DMS 273 treated with DMSO at 0.1 percent for 48 hours (cell line): ENCODE results near the gene ABCC1.
"Not testable (repeated sequence)": the region's sequence is repeated elsewhere in the genome, so short reads cannot be mapped to it uniquely, and the experiment has no call there.

Experiments used
- DNase-seq: peaks from one replicate; lab custom pipeline; 2025; lab: John Stamatoyannopoulos, UW

The ABCC1 gene

DNA sequence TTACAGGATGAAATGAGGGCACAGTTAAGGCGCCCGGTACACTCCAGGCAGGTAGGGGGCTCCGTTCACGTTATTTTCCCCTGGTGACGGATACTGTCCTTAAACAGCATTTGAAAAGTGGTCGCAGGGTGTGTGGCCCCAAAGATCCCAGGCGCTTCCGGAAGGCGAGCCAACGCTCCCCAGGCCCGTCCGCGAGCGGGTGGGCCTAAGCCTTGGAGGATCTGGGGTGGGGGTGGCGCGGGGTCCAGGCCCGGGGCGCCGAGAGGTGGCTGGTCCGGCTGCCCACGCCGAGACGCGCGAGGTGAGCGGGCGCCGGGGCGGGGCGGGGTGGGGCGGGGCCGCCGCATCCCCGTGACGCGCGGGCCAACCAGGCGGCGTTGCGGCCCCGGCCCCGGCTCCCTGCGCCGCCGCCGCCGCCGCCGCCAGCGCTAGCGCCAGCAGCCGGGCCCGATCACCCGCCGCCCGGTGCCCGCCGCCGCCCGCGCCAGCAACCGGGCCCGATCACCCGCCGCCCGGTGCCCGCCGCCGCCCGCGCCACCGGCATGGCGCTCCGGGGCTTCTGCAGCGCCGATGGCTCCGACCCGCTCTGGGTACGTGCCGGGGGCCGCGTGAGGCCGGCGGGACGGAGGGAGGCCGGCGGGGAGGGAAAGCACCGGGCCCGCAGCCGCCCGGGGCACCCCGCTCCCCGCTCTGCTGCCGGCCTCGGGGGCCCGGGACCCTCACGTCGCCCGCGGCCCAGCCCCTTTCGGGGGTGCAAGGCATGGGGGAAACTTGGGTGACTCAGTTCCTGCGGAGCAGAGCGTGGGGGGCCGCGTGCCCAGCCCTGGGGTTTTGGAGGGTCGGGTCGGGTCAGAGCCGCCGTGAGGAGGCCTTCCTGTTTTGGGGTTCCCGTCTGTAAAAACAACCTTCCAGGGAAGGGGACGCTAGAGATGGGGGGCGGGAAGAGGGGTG is at the start of gene ABCC1:
TSS of gene ABCC1 (plus strand) at position 407 of the 951 bp plus-strand sequence. CDS start at position 543, 136 bp downstream.
- no peak for DNase-seq

DNA sequence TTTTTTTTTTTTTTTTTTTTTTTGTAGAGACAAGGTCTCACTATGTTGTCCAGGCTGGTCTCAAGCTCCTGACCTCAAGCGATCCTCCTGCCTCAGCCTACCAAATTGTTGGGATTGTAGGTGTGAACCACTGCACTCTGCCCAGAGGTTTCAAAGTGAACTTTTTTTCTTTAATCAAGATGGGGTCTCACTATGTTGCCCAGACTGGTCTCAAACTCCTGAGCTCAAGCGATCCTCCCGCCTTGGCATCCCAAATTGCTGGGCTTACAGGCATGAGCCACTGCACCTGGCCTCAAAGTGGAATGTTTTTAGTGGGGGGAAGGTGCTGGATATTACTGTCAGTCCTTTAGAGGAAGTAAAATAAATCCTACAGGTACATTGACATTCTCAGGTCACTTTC is 49.1 kb upstream of the ABCC1 start:
- DNase-seq: no peak

DNA sequence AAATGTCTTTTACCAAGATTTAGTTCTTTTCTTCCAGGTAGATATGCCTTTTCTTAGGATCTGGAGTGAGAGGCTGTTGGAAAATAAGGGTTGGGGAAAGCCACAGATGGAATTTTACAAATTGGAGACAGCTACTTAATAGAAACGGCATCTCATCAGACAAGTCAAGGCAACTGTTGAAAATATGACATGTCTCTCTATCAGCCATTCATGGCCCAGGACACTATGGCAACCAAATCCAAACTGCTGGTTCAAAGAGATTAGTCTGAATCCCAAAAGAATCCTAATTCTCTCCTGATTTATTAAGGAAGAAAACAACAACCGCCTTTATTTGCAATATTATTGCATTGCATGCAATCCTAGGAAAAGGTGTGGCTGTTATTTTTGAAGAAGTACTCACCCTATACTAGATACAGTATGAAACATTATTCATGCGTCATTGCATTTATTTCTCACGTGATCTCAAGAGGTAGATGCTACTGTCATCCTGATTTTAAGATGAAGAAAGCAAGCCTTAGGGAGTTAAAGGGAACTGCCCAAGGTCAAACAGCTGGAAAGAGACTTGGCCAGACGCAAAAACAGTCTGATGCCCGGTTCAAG is 48.4 kb upstream of the ABCC1 start:
- DNase-seq: no peak

DNA sequence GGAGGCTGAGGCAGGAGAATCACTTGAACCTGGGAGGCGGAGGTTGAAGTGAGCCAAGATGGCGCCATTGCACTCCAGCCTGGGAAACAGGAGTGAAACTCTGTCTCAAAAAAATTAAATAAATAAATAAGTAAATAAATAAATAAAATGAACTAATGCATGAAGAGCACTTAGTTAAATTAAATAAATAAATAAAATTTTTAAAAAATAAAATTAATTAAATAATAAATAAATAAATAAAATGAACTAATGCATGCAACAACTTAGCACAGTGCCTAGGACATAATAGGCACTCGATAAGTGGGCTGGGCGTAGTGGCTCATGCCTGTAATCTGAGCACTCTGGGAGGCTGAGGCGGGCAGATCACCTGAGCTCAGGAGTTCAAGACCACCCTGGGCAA is 45.5 kb upstream of the ABCC1 start:
- DNase-seq: no peak

DNA sequence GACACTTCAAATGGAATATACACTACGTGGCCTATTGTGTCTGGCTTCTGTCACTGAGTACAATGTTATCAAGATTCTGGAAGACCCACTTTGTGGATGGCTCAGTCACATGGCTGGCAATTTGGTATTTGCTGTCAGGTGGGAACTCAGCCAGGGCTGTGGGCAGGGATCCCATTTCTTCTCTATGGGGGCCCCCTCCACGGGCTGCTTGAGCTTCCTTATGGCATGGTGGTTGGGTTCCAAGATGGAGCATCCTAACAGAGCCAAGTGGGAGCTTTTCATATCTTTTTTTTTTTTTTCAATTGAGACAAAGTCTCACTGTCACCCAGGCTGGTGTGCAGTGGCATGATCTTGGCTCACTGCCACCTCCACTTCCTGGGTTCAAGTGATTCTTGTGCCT is 43.0 kb upstream of the ABCC1 start:
- DNase-seq: no peak

DNA sequence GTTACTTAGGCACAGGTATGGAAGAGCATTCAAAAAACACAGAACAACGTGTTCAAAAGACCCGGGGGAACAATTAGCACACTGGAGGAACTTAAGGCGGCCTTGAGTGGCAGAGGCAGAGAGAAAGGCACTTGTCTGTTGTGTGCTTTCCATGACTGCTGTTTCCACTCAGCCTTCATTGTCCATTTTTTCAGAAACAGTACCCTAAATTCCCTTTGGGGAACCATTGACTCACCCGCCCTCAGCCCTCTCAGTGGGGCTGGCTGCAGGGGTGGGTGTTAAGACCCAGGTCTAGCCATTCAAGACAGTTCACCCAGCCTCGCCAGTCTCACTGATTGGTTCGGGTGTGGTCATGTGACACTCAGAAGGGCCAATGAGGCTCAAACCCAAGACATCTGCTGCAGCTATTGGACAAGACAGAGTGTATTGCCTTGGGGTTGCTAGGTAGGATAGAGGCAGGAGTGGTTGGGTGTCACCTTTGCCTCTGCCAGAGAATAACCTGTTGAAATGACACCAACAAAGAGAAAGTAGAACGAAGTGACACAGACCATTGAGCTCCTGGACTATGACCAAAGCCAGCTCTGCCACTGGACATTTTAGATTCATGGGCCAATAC is 41.4 kb upstream of the ABCC1 start:
- DNase-seq: peak; percentile 78

DNA sequence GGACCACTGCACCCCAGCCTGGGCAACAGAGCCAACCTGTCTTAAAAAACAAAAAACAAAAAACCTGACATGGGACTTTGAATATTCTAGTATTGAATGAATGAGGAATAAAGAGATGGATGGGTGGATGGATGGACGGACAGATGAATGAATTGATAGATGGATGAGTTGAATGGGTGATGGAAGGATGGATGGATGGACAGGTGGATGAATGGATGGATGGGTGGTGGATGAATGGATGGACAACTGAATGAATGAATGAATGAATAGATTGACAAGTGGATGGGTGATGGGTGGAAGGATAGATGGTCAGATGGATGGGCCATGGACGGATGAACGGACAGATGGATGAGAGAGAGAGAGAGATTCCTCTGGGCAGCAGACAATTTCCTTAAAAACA is 38.2 kb upstream of the ABCC1 start:
- no peak for DNase-seq

DNA sequence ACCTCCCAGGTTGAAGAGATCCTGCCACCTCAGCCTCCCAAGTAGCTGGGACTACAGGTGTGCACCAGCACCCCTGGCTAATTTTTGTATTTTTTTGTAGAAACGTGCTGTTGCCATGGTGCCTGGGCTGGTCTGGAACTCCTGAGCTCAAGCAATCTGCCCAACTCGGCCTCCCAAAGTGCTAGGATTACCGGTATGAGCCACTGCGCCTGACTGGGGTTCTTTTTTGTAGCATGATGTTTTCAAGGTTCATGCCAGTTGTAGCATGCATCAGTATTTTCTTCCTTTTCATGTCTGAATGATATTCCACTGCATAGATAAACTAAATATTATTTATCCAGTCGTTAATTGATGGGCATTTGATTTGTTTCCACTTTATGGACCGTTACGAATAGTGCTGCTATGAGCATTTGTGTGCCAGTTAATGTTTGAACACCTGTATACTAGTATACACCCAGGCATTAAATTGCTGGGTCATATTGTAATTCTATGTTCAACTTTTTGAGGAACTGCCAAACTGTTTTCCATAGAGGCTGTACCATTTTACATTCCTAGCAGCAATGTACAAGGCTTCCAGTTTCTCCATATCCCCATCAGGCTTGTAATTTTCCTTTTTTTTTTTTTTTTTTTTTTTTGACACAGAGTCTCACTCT is 36.2 kb upstream of the ABCC1 start:
- DNase-seq: no peak

DNA sequence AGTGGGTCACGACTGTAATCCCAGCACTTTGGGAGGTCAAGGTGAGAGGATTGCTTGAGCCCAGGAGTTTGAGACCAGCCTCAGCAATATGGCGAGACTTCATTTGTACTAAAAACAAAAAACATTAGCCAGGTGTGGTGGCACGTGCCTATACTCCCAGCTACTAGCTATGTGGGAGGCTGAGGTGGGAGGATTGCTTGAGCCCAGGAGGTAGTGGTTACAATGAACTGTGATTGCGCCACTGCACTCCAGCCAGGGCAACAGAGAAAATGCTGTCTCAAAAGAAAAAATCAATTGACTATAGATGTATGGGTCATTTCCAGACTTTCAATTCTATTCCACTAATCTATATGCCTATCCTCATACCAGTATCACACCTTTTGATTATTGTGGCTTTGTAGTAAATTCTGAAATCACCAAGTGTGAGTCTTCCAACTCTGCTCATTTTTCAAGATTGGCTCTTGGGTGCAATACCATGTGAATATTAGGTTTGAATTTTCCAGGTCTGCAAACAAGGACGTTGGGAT is 33.8 kb upstream of the ABCC1 start:
- DNase-seq: no peak

DNA sequence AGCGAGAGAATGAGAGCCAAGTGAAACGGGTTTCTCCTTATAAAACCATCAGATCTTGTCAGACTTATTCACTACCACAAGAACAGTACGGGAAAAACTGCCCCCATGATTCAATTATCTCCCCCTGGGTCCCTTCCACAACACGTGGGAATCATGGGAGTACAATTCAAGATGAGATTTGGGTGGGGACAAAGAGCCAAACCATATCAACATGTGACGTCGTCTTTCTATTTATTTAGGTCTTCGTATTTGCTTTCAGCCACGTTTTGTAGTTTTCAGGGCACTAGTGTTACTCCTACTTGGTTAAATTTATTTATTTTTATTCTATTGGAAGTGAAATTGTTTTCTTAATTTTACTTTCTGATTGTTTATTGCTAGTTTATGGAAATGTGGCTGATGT is 33.1 kb upstream of the ABCC1 start:
- no peak for DNase-seq

DNA sequence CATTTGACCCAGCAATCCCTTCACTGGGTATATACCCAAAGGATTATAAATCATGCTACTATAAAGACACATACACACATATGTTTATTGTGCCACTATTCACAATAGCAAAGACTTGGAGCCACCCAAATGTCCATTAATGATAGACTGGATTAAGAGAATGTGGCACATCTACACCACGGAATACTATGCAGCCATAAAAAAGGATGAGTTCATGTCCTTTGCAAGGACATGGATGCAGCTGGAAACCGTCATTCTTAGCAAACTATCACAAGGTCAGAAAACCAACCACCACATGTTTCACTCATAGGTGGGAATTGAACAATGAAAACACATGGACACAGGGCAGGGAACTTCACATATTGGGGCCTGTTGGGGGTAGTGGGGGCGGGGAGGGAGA is 31.1 kb upstream of the ABCC1 start:
- DNase-seq: not testable (repeated sequence)

DNA sequence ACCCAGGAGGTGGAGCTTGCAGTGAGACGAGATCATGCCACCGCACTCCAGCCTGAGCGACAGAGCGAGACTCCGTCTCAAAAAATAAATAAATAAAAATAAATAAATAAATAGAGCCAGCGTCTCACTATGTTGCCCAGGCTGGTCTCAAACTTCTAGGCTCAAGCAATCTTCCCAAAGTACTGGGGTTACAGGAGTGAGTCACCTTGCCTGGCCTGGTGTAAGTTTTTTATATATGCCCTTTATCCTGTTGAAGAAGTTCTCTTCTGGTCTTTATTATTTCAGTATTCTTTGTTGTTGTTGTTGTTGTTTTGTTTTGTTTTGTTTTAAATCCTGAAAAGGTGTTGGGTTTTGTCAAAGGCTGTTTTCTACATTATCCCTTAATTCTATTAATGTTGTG is 30.1 kb upstream of the ABCC1 start:
- no peak for DNase-seq

DNA sequence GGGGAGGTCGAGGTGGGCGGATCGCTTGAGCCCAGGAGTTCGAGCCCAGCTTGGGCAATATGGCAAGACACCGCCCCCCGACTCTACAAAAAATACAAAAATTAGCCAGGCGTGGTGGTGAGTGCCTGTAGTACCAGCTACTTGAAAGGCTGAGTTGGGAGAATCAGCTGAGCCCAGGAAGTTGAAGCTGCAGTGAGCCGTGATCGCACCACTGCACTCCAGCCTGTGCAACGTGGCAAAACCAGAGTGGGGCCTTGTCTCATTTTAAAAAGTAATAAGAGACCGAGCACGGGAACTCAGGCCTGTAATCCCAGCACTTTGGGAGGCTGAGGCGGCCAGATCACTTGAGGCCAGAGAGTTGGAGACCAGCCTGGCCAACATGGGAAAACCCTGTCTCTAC is 24.4 kb upstream of the ABCC1 start:
- no peak for DNase-seq

DNA sequence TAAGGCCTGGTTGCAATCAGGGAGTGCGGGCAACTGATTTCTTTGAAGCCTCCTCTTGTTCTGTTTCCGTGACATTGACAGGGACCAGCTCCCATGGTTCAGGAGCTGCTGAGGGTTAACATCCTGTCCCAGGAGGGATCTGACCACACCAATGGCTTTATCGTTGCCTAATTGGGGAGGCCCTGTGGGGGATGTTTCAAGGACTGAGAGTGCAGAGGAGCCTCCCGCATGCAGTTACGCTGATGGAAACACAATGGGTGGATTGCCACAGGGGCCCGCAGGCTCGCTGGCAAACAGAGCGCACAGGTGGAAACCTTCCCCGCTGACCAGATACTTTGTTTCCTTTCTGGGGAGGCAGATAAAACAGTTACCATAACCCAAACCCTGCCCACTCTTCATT is 23.8 kb upstream of the ABCC1 start:
- DNase-seq: no peak

DNA sequence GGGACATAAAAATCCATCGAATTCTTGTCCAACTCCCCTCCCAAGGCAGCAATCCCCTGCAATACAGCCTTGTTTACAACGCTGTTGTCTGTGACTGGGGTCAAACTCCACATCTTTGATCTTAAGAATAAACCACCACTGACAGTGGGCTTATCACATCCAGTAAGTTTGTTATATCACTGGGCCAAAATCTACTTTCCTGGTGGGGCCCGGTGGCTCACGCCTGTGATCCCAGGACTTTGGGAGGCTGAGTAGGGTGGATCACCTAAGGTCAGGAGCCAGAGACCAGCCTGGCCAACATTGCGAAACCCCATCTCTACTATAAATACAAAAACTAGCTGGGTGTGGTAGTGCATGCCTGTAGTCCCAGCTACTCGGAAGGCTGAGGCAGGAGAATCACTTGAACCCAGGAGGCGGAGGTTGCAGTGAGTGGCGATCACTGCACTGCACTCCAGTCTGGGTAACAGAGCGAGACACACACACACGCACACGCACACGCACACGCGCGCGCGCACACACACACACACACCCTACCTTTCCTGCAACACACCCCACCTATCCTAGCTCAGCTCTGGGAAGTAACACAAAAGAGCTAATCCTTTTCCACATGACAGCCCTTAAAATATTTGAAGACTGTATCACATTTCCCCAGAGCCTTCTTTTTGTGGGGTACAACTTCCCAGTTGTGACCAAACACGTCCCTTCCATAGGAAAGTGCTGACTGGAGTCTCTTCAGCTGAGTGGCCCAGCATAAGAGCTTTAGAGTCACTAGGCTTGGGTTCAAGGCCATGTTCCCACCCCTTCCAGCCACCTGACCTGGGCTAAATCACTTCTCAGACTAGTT is 20.9 kb upstream of the ABCC1 start:
- DNase-seq: no peak

DNA sequence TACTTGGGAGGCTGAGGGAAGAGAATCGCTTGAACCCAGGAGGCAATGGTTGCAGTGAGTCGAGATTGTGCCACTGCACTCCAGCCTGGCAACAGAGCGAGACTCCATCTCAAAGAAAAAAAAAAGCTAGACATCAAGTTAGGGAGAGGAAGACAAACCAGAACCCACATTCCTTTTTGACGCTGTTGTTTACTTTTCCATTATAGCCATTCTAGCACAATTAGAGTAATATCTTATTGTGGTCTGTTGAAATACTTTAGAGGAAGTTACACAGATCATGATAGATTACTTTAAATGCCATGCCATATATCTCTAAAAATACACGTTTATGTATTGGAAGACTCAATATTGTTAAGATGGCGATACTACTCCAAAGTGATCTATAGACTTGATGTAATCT is 16.5 kb upstream of the ABCC1 start:
- no peak for DNase-seq

DNA sequence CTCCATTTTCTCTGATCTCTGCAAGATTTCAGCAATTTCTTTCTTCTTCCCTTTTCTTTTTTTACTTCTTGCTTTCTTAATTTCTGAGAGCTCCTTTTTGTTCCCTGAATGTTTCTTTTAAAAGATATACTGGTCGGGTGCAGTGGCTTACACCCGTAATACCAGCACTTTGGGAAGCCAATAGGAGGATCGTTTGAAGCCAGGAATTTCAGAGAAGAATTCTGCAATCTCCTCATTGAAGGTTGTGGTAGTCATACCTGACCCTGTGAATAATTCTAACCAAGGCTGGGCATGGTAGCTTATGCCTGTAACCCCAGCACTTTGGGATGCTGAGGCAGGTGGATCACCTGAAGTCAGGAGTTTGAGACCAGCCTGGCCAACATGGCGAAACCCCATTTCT is 15.6 kb upstream of the ABCC1 start:
- DNase-seq: no peak

DNA sequence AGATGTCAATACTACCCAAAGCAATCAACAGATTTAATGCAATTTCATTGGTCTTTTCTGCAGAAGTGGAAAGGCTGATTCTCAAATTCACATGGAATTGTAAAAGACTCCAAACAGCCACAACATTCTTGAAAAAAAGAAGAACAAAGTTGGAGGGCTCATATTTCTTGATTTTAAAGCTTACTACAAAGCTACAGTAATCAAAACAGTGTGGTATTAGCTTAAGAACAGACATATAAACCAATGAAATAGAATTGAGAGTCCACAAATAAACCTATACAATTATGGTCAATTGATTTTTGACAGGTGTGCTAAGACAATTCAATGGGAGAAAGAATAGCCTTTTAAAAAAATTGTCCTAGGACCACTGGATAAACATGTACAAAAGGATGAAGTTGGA is 14.4 kb upstream of the ABCC1 start:
- no peak for DNase-seq

DNA sequence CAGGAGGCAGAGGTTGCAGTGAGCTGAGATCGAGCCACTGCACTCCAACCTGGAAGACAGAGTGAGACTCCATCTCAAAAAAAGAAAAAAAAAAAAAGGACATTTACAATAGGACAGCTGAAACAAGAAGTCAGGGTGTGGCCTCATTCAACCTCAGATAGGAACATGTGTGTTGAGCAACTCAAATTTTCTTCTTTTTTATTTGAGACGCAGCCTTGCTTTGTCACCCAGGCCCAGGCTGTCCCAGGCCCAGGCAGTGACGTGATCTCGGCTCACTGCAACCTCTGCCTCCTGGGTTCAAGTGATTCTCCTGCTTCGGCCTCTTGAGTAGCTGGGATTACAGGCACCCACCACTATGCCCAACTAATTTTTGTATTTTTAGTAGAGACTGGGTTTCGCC is 12.6 kb upstream of the ABCC1 start:
- not testable (repeated sequence) for DNase-seq

DNA sequence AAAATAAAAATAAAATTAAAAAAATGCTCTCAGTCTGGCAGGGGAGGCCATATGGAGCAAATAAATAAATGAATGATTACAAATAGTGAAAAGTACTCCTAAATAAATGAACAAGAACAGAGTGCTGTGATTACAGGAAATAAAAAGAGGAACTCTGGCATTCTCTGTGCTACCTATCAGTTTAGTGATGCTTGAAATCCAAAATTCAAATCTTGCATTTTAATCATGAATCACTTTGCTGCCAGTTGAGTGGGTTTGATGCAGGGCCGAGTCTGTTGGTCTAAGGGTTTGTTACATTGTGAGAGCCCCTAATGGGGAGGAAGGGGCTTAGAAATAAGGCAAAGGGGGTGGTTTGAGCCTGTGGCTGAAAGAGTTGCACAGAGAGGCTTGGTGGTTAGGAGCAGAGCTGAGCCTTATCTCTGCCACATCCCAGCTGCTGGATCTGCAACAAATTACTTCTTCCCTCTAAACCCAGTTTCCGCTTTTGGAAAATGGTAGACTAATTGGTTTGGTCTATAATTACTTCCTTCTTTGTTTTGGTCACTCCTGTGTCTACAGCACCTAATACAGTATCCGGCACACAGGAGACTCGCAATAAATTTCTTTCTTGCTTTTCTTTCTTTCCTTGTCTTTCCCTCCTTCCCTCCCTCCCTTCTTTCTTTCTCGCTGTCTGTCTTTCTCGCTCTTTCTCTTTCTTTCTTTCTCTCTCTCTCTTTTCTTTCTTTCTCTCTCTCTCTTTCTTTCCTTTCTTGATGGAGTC is 6.3 kb upstream of the ABCC1 start:
- DNase-seq: no peak
